A549 (cell line): ENCODE data around the gene UMAD1. TPM values are rescaled to one million over a fixed set of nuclear protein-coding genes. Genes with fewer than 3 reads are reported as not detected.

Experiments
- ATAC-seq, 2 experiments: fragments of 200-7000 bp in 1 of 2; fragments of >200 bp in 1 of 2; cut with Nextera tagmentation in 1 of 2; cut with Tn5 transposase in 1 of 2; 3 replicates each; pipeline versions ENCODE4 v1.8.0 to v1.9.1; 2018 to 2020; ENCODE audit warnings: mild to moderate bottlenecking in 1 of 2, moderate library complexity in 1 of 2
- CTCF ChIA-PET: fragments of 300-600 bp; sonication (Branson Sonifier 250); formaldehyde crosslinking; extraction: SDS; loops from one replicate; lab custom pipeline; 2021; ENCODE audit warnings: antibody characterized with exemption, inconsistent platforms; lab: Yijun Ruan, JAX
- POLR2A ChIA-PET: fragments of 350-600 bp; formaldehyde crosslinking; extraction: SDS; loops from one replicate; lab custom pipeline; 2021; ENCODE audit warnings: antibody characterized with exemption, inconsistent platforms; lab: Yijun Ruan, JAX
- DNase-seq, 2 experiments: peaks; one replicate each; pipeline versions ENCODE4 v3.0.0 to v3.0.0-alpha.2; 2011 to 2016; ENCODE audit warnings: low read depth in 1 of 2, low spot score in 1 of 2
- FAIRE-seq: peaks from 2 replicates; lab custom pipeline; 2011; peaks lifted over from hg19 to GRCh38; lab: Jason Lieb, UNC
- H3K27ac ChIP-seq, 2 experiments: fragments of >200 bp; sonication (Bioruptor Twin); formaldehyde crosslinking; 3 replicates each; pipeline ENCODE4 v1.5.1; 2016 to 2017
- H3K4me1 ChIP-seq: fragments of >200 bp; sonication (Bioruptor Twin); formaldehyde crosslinking; 3 replicates; pipeline ENCODE4 v1.6.1; 2016
- H3K4me2 ChIP-seq: fragments of >200 bp; sonication (Bioruptor Twin); formaldehyde crosslinking; 3 replicates; pipeline ENCODE4 v1.6.1; 2016
- H3K4me3 ChIP-seq: fragments of >200 bp; sonication (Bioruptor Twin); formaldehyde crosslinking; 3 replicates; pipeline ENCODE4 v1.5.1; 2016
- H3K9me3 ChIP-seq: fragments of >200 bp; sonication (Bioruptor Twin); formaldehyde crosslinking; 3 replicates; pipeline ENCODE4 v1.6.1; 2016
- BHLHE40 ChIP-seq: IDR thresholded peaks from 2 replicates; pipeline ENCODE4 v1.6.1; 2012; ENCODE audit warnings: low read depth, low read length, inconsistent platforms
- CBX8 ChIP-seq: fragments of 200-600 bp; sonication (generic); IDR thresholded peaks from 2 replicates; pipeline ENCODE4 v1.6.1; 2016
- CEBPB ChIP-seq, 2 experiments: fragments of >200 bp in 1 of 2; sonication (Bioruptor Twin) in 1 of 2; formaldehyde crosslinking in 1 of 2; IDR thresholded peaks; 2 replicates each; pipeline ENCODE4 v1.6.1; 2012 to 2016
- CHD2 ChIP-seq: fragments of 150-350 bp; IDR thresholded peaks from 2 replicates; pipeline ENCODE4 v1.6.1; 2014; ENCODE audit warnings: low read length; ENCODE audit not compliant: partially characterized antibody
- ESRRA ChIP-seq: fragments of 150-350 bp; IDR thresholded peaks from 2 replicates; pipeline ENCODE4 v1.6.1; 2014; ENCODE audit warnings: mild to moderate bottlenecking, low read length, borderline replicate concordance
- FOSB ChIP-seq: fragments of 250-450 bp; sonication (Bioruptor Pico); IDR thresholded peaks from 2 replicates; pipeline ENCODE4 v1.5.0; 2020; ENCODE audit warnings: mild to moderate bottlenecking, moderate library complexity
- FOXS1 ChIP-seq: fragments of 250-450 bp; sonication (Bioruptor Pico); IDR thresholded peaks from 2 replicates; pipeline ENCODE4 v1.5.0; 2020; ENCODE audit warnings: mild to moderate bottlenecking, moderate library complexity
- GATA3 ChIP-seq: IDR thresholded peaks from 2 replicates; pipeline ENCODE4 v1.6.1; 2012; ENCODE audit warnings: borderline replicate concordance
- HDAC2 ChIP-seq: fragments of 200-600 bp; sonication (generic); IDR thresholded peaks from 2 replicates; pipeline ENCODE4 v1.6.1; 2016
- HOXA7 ChIP-seq: fragments of 250-450 bp; sonication (Bioruptor Pico); IDR thresholded peaks from 2 replicates; pipeline ENCODE4 v1.5.0; 2020; ENCODE audit warnings: mild to moderate bottlenecking, moderate library complexity
- HOXB5 ChIP-seq: fragments of 250-450 bp; sonication (Bioruptor Pico); IDR thresholded peaks from 2 replicates; pipeline ENCODE4 v1.5.0; 2020; ENCODE audit warnings: mild to moderate bottlenecking, moderate library complexity
- KDM5A ChIP-seq: fragments of 200-600 bp; sonication (generic); IDR thresholded peaks from 2 replicates; pipeline ENCODE4 v1.6.1; 2016; ENCODE audit warnings: antibody characterized with exemption, mild to moderate bottlenecking
- MAFK ChIP-seq: fragments of 450-650 bp; IDR thresholded peaks from 2 replicates; pipeline ENCODE4 v1.6.1; 2014; ENCODE audit not compliant: partially characterized antibody
- MYC ChIP-seq: IDR thresholded peaks from 2 replicates; pipeline ENCODE4 v1.6.1; 2012; ENCODE audit warnings: mild to moderate bottlenecking, inconsistent platforms, low read length, improper control_type of control experiment, borderline replicate concordance
- NPAS2 ChIP-seq: fragments of 250-450 bp; sonication (Bioruptor Pico); IDR thresholded peaks from 2 replicates; pipeline ENCODE4 v1.8.0; 2022; ENCODE audit warnings: mild to moderate bottlenecking, moderate library complexity, borderline replicate concordance
- PHF8 ChIP-seq: fragments of 200-600 bp; sonication (generic); IDR thresholded peaks from 2 replicates; pipeline ENCODE4 v1.6.1; 2016; ENCODE audit warnings: low read depth, mild to moderate bottlenecking, antibody characterized with exemption, moderate library complexity, borderline replicate concordance
- RARB ChIP-seq: fragments of 250-450 bp; sonication (Bioruptor Pico); IDR thresholded peaks from 2 replicates; pipeline ENCODE4 v1.8.0; 2021; ENCODE audit warnings: mild to moderate bottlenecking, moderate library complexity
- RNF2 ChIP-seq: fragments of 200-600 bp; sonication (generic); IDR thresholded peaks from 2 replicates; pipeline ENCODE4 v1.6.1; 2016; ENCODE audit warnings: low read depth, mild to moderate bottlenecking, antibody characterized with exemption, moderate library complexity, borderline replicate concordance
- SREBF2 ChIP-seq: fragments of 450-650 bp; IDR thresholded peaks from 2 replicates; pipeline ENCODE4 v1.6.1; 2014; ENCODE audit warnings: mild to moderate bottlenecking, moderate library complexity
- TP53 ChIP-seq: fragments of 250-450 bp; sonication (Bioruptor Pico); IDR thresholded peaks from 2 replicates; pipeline ENCODE4 v1.5.0; 2021; ENCODE audit warnings: mild to moderate bottlenecking, moderate library complexity
- ZC3H11A ChIP-seq: fragments of 450-650 bp; IDR thresholded peaks from 2 replicates; pipeline ENCODE4 v1.6.1; 2014; ENCODE audit warnings: antibody characterized with exemption, mild to moderate bottlenecking
- ZFP36 ChIP-seq: fragments of 450-650 bp; IDR thresholded peaks from 2 replicates; pipeline ENCODE4 v1.6.1; 2014; ENCODE audit warnings: borderline replicate concordance; ENCODE audit not compliant: partially characterized antibody
- ZSCAN20 ChIP-seq: fragments of 250-450 bp; sonication (Bioruptor Pico); IDR thresholded peaks from 2 replicates; pipeline ENCODE4 v1.8.0; 2022; ENCODE audit warnings: mild to moderate bottlenecking, moderate library complexity
- whole genome bisulfite sequencing: methylation state at CpG from one replicate; pipeline ENCODE4 v1.1.6; 2017; ENCODE audit errors: missing lambda C conversion rate; 5-methylcytosine and 5-hydroxymethylcytosine counted together
- polyA plus RNA-seq, 4 experiments: library from polyadenylated mRNA; depleted of rRNA in 3 of 4; stranded (reverse); fragments of >200 nt; fragmentation: RNase III in 1 of 4; extraction: RNeasy Plus Mini Kit Qiagen cat#74134 plus additional on column Dnase treatment in 1 of 4; gene quantifications; 2 replicates in 3 of 4; 3 replicates in 1 of 4; pipeline ENCODE4 v1.2.3, GENCODE V29; 2011 to 2017
- TF ChIP-seq, protein P1 (sequence below): IDR thresholded peaks from 2 replicates; pipeline ENCODE4 v1.6.1; 2012; ENCODE audit warnings: low read depth, borderline replicate concordance
- TF ChIP-seq, protein P2 (sequence below): IDR thresholded peaks from 2 replicates; pipeline ENCODE4 v1.6.1; 2012
- TF ChIP-seq, protein P3 (sequence below): fragments of 450-650 bp; IDR thresholded peaks from 2 replicates; pipeline ENCODE4 v1.6.1; 2014; ENCODE audit warnings: antibody characterized with exemption
- TF ChIP-seq, protein P4 (sequence below): IDR thresholded peaks from 2 replicates; pipeline ENCODE4 v1.6.1; 2012

The UMAD1 gene
- polyA plus RNA-seq, 2 of the 4 experiments (the other 2 are of a cell fraction) = 21.4 to 46.4 TPM

DNA sequence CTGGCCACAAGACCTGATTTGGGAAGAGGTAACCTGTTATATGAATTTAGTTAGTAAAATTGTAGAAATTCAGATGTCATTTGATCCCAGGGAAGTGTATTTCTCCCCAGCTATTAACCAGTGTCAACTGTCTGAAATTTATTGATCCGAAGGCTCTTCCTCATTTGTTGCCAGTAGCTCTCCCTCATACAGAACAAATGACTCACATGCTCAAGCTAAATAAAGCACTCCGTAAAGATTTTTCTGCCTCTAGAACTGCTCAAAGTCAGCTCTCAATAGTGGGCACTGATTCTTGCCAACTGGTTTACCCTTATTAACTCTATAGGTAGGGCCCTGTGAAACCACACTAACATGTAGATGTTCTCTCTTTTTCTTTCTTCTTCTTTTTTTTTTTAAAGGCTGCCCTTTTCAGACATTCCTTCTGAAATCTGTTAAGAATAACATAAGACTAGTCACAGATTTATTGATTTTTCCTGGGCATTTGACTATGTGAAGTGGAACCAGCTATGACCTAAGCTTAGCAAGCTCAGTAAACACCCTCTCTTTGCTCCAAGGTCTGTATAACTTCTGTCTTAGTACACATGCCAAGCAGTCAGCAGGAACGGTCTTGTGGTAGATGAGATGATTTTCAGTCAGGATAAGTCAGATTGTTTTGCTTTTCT is 56.0 kb downstream of the UMAD1 start:
- H3K4me3 ChIP-seq = no peak overlapping the region
- DNase-seq (no peak), ATAC-seq (peak; percentile 39 to 76; a peak in 3 of 6 replicates), FAIRE-seq (no peak)
- 25% methylated on average over 3 of the region's 3 CpGs for WGBS
- CTCF ChIA-PET = interaction anchor here (1.1 to 2.2 kb wide), 5 partner anchors 15 to 75 kb away, joined by 3 to 10 read pairs (median 4); no protein-coding TSS in a partner anchor
- peak overlapping the region; percentile 4 to 58; a peak in 4 of 6 replicates for H3K27ac ChIP-seq
- no peak for TF ChIP-seq MYC
- peak overlapping the region; percentile 55 for H3K4me2 ChIP-seq
- H3K4me1 ChIP-seq = peaks cover 37% of the 10 kb centered on the region
- POLR2A ChIA-PET = no interaction called here
- no peaks in the 10 kb centered on the region for H3K9me3 ChIP-seq

DNA sequence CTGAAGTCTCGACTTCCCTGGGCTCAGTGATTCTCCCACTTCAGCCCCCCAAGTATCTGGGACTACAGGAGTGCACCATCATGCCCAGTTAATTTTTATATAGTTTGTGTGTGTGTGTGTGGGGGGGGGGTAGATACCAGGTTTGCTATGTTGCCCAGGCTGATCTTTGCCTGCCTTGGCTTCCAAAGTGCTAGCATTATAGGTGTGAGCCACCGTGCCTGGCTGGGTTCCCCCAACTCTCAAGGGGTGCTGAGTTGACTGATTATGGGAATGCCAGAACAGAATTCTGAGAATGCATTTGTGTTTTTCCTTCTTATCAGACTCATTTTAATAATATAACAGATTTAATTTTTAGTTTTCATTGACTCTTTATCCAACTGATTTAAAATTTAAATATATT is 58.4 kb downstream of the UMAD1 start:
- FAIRE-seq = no peak
- Histone ChIP-seq H3K27ac (no peak overlapping the region), H3K4me3 (no peak overlapping the region), H3K9me3 (no peaks in the 10 kb centered on the region), H3K4me1 (peaks cover 27% of the 10 kb centered on the region), H3K4me2 (no peak overlapping the region)
- POLR2A ChIA-PET = no interaction called here
- TF ChIP-seq, protein P1, sequence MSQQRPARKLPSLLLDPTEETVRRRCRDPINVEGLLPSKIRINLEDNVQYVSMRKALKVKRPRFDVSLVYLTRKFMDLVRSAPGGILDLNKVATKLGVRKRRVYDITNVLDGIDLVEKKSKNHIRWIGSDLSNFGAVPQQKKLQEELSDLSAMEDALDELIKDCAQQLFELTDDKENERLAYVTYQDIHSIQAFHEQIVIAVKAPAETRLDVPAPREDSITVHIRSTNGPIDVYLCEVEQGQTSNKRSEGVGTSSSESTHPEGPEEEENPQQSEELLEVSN = no peak
- TF ChIP-seq FOSB (CRISPR knock-in tag) = no peak
- no peak for TF ChIP-seq HDAC2
- TF ChIP-seq CHD2 = no peak
- TF ChIP-seq, protein P2, sequence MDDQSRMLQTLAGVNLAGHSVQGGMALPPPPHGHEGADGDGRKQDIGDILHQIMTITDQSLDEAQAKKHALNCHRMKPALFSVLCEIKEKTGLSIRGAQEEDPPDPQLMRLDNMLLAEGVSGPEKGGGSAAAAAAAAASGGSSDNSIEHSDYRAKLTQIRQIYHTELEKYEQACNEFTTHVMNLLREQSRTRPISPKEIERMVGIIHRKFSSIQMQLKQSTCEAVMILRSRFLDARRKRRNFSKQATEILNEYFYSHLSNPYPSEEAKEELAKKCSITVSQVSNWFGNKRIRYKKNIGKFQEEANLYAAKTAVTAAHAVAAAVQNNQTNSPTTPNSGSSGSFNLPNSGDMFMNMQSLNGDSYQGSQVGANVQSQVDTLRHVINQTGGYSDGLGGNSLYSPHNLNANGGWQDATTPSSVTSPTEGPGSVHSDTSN = no peak
- TF ChIP-seq RARB (CRISPR knock-in tag) = no peak
- no peak for TF ChIP-seq TP53 (CRISPR knock-in tag)
- TF ChIP-seq, protein P3, sequence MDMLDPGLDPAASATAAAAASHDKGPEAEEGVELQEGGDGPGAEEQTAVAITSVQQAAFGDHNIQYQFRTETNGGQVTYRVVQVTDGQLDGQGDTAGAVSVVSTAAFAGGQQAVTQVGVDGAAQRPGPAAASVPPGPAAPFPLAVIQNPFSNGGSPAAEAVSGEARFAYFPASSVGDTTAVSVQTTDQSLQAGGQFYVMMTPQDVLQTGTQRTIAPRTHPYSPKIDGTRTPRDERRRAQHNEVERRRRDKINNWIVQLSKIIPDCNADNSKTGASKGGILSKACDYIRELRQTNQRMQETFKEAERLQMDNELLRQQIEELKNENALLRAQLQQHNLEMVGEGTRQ = no peak
- no peak for TF ChIP-seq ZSCAN20 (CRISPR knock-in tag)
- TF ChIP-seq MAFK = no peak
- no peak for TF ChIP-seq NPAS2 (CRISPR knock-in tag)
- no peak for TF ChIP-seq ESRRA
- no peak for TF ChIP-seq KDM5A
- no peak for TF ChIP-seq HOXB5 (CRISPR knock-in tag)
- TF ChIP-seq, protein P4, sequence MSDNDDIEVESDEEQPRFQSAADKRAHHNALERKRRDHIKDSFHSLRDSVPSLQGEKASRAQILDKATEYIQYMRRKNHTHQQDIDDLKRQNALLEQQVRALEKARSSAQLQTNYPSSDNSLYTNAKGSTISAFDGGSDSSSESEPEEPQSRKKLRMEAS = no peak
- TF ChIP-seq RNF2 = no peak
- no peak for TF ChIP-seq CEBPB (IDR thresholded peaks at IDR 0.05)
- no peak for TF ChIP-seq GATA3
- TF ChIP-seq BHLHE40 = no peak
- no peak for TF ChIP-seq ZFP36
- no peak for ATAC-seq
- WGBS = 82% methylated on average over 2 of the region's 2 CpGs
- CTCF ChIA-PET = interaction anchor here (0.8 to 2.6 kb wide), 4 partner anchors 9 to 62 kb away, joined by 3 to 9 read pairs (median 6); no protein-coding TSS in a partner anchor
- no peak for DNase-seq

DNA sequence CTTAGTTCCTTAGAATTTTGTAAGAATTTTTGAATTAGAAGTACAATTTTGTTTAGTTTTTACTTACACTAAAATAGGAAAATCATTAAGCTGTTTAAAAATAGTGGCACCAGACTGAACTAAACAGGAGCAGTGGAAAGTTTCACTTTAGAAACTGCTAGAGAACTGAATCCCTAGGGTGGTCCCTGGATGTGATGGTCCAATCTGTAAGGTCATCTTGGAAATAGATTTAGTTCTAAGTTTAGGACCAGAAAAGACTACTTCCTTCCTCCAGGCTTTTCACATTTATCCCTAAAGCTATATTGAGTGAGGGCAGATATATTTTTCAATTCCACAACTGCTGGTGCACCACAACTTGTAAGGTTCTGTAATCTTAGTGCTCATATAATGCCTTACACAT is 58.8 kb downstream of the UMAD1 start:
- Histone ChIP-seq H3K4me2 (no peak overlapping the region), H3K4me3 (no peak overlapping the region), H3K27ac (0 out of 6 replicates have a peak overlapping the region, but pooled peaks of 1 of the 2 experiments have one; percentile 17), H3K4me1 (peaks cover 22% of the 10 kb centered on the region), H3K9me3 (no peaks in the 10 kb centered on the region)
- ATAC-seq (no peak), FAIRE-seq (no peak), DNase-seq (no peak)
- TF ChIP-seq PHF8 (no peak), FOSB (CRISPR knock-in tag) (no peak), FOXS1 (CRISPR knock-in tag) (no peak), SREBF2 (no peak), ZC3H11A (no peak), RNF2 (no peak), HOXA7 (CRISPR knock-in tag) (no peak), CBX8 (no peak)
- CTCF ChIA-PET = interaction anchor here (0.8 to 2.6 kb wide), 4 partner anchors 9 to 61 kb away, joined by 3 to 9 read pairs (median 6); no protein-coding TSS in a partner anchor
- POLR2A ChIA-PET = no interaction called here
